ENCODE data around the gene MRPL46.

DNA sequence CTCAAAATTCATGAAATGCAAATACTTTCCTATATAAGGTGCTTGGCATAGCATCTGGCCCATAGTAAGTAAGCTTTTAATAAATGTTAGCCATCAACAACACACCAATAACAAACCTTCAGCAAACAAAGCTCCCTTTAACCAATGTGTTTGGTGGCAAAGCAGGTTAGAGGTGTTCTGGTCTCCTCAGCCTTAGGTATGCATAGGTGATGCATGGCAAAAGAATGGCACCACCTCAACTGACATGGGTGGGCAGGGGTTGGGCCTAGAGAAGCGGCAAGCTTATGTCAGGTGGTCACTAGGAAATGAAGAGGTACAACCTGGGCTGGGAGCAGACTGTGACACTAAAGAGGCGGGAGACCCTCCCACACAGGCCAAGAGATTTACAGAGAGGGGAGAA is 38.5 kb upstream of the MRPL46 start:
- TF ChIP-seq, protein P1, sequence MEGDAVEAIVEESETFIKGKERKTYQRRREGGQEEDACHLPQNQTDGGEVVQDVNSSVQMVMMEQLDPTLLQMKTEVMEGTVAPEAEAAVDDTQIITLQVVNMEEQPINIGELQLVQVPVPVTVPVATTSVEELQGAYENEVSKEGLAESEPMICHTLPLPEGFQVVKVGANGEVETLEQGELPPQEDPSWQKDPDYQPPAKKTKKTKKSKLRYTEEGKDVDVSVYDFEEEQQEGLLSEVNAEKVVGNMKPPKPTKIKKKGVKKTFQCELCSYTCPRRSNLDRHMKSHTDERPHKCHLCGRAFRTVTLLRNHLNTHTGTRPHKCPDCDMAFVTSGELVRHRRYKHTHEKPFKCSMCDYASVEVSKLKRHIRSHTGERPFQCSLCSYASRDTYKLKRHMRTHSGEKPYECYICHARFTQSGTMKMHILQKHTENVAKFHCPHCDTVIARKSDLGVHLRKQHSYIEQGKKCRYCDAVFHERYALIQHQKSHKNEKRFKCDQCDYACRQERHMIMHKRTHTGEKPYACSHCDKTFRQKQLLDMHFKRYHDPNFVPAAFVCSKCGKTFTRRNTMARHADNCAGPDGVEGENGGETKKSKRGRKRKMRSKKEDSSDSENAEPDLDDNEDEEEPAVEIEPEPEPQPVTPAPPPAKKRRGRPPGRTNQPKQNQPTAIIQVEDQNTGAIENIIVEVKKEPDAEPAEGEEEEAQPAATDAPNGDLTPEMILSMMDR (optimal IDR thresholded peaks at IDR 0.05 in 1 of 3, IDR thresholded peaks at IDR 0.05 in 1 of 3, conservative IDR thresholded peaks at IDR 0.05 in 1 of 3; ENCODE audit: extremely low read depth in 1 of 3, insufficient read depth in 2 of 3, low read length in 3 of 3) = no peak
- no peak for TF ChIP-seq EZH2 (IDR thresholded peaks at IDR 0.05; ENCODE audit: low read length)
